ENCODE results near the gene PPP1R37. TPM values are rescaled to one million over a fixed set of nuclear protein-coding genes. Genes with fewer than 3 reads are reported as not detected.

Gene PPP1R37
- total RNA-seq, 2 experiments from 2014 or later: 12.7 to 13.1 TPM

GRCh38 chr19:45119582-45119981 is 26.6 kb downstream of the PPP1R37 start:
- Mint-ChIP-seq H3K27me3 (no peaks in the 10 kb centered on the region), H3K4me3 (no peak overlapping the region), H3K36me3 (no peaks in the 10 kb centered on the region), H3K27ac (no peak overlapping the region), H3K4me1 (ENCODE audit: low read depth) (peaks cover 54% of the 10 kb centered on the region), H3K9me3 (no peaks in the 10 kb centered on the region)
- intact Hi-C loops (cut with micrococcal nuclease): no loop called here
- DNase-seq: no peak
- POLR2A ChIA-PET: no interaction called here
- CTCF ChIA-PET: interaction anchor here (1.5 kb wide), 1 partner anchor 220 kb away, joined by 4 read pairs; no protein-coding TSS in a partner anchor

GRCh38 chr19:45121827-45122345 is 28.9 kb downstream of the PPP1R37 start:
- CTCF ChIA-PET: no interaction called here

GRCh38 chr19:45122832-45123231 is 29.9 kb downstream of the PPP1R37 start:
- H3K4me1 Mint-ChIP-seq (ENCODE audit: low read depth): peaks cover 32% of the 10 kb centered on the region
- no peak overlapping the region for H3K4me3 Mint-ChIP-seq

More at GRCh38 chr19:45121827-45122345, 28.9 kb downstream of the PPP1R37 start:
- Mint-ChIP-seq H3K9me3 (no peaks in the 10 kb centered on the region), H3K36me3 (no peaks in the 10 kb centered on the region), H3K27me3 (no peaks in the 10 kb centered on the region), H3K4me1 (ENCODE audit: low read depth) (peaks cover 40% of the 10 kb centered on the region), H3K27ac (no peak overlapping the region), H3K4me3 (no peak overlapping the region)
- intact Hi-C loops (cut with micrococcal nuclease): no loop called here
- POLR2A ChIA-PET: no interaction called here
- no peak for DNase-seq

GRCh38 chr19:45123440-45123850 is 30.5 kb downstream of the PPP1R37 start:
- no peaks in the 10 kb centered on the region for H3K36me3 Mint-ChIP-seq
- H3K4me1 Mint-ChIP-seq (ENCODE audit: low read depth): peaks cover 26% of the 10 kb centered on the region
- DNase-seq: no peak
- POLR2A ChIA-PET: no interaction called here
- H3K4me3 Mint-ChIP-seq: no peak overlapping the region
- CTCF ChIA-PET: no interaction called here
- intact Hi-C loops (cut with micrococcal nuclease): no loop called here
- no peaks in the 10 kb centered on the region for H3K9me3 Mint-ChIP-seq
- no peak overlapping the region for H3K27ac Mint-ChIP-seq
- no peaks in the 10 kb centered on the region for H3K27me3 Mint-ChIP-seq

More at GRCh38 chr19:45122832-45123231, 29.9 kb downstream of the PPP1R37 start:
- intact Hi-C loops (cut with micrococcal nuclease): no loop called here
- CTCF ChIA-PET: no interaction called here
- no peak for DNase-seq
- H3K27me3 Mint-ChIP-seq: no peaks in the 10 kb centered on the region
- H3K9me3 Mint-ChIP-seq: no peaks in the 10 kb centered on the region
- POLR2A ChIA-PET: no interaction called here
- H3K36me3 Mint-ChIP-seq: no peaks in the 10 kb centered on the region
- H3K27ac Mint-ChIP-seq: no peak overlapping the region

- CTCF ChIA-PET: interaction anchor here (2.9 kb wide), 1 partner anchor 32 kb away, joined by 20 read pairs; the partner anchor contains the start of gene PPP1R37
- no peak for DNase-seq
- no peak overlapping the region for H3K4me3 Mint-ChIP-seq
- H3K9me3 Mint-ChIP-seq: no peaks in the 10 kb centered on the region
- POLR2A ChIA-PET: no interaction called here
- no peaks in the 10 kb centered on the region for H3K27me3 Mint-ChIP-seq
- no peak overlapping the region for H3K27ac Mint-ChIP-seq
- intact Hi-C loops (cut with micrococcal nuclease): no loop called here
- no peaks in the 10 kb centered on the region for H3K36me3 Mint-ChIP-seq
- peaks cover 22% of the 10 kb centered on the region for H3K4me1 Mint-ChIP-seq (ENCODE audit: low read depth)
Measured at GRCh38 chr19:45124021-45124420, 31.0 kb downstream of the PPP1R37 start.

- intact Hi-C loops (cut with micrococcal nuclease): no loop called here
- Mint-ChIP-seq H3K27me3 (no peaks in the 10 kb centered on the region), H3K4me1 (ENCODE audit: low read depth) (peaks cover 19% of the 10 kb centered on the region)
Measured at GRCh38 chr19:45125360-45125759, 32.4 kb downstream of the PPP1R37 start.

GRCh38 chr19:45125975-45126493 is 33.1 kb downstream of the PPP1R37 start:
- ChIA-PET CTCF (interaction anchor here (0.6 to 2.9 kb wide), 16 partner anchors 8 to 236 kb away, joined by 3 to 20 read pairs (median 4); partner anchors contain the start of genes CLASRP and PPP1R37), POLR2A (interaction anchor here (1.5 kb wide), 1 partner anchor 34 kb away, joined by 6 read pairs; no protein-coding TSS in a partner anchor)

More at GRCh38 chr19:45125360-45125759, 32.4 kb downstream of the PPP1R37 start:
- Mint-ChIP-seq H3K27ac (no peak overlapping the region), H3K4me3 (no peak overlapping the region), H3K9me3 (no peaks in the 10 kb centered on the region), H3K36me3 (no peaks in the 10 kb centered on the region)
- POLR2A ChIA-PET: interaction anchor here (1.5 kb wide), 1 partner anchor 33 kb away, joined by 6 read pairs; no protein-coding TSS in a partner anchor
- no peak for DNase-seq
- CTCF ChIA-PET: interaction anchor here (0.7 to 2.9 kb wide), 10 partner anchors 11 to 86 kb away, joined by 3 to 20 read pairs (median 4); partner anchors contain the start of genes BLOC1S3, CLASRP, PPP1R37 and TRAPPC6A

GRCh38 chr19:45126654-45127053 is 33.7 kb downstream of the PPP1R37 start:
- H3K4me3 Mint-ChIP-seq: no peak overlapping the region
- ChIA-PET POLR2A (interaction anchor here (1.5 kb wide), 1 partner anchor 35 kb away, joined by 6 read pairs; no protein-coding TSS in a partner anchor), CTCF (interaction anchor here (0.6 to 2.9 kb wide), 12 partner anchors 9 to 236 kb away, joined by 3 to 20 read pairs (median 4); partner anchors contain the start of genes CLASRP and PPP1R37)
- no peaks in the 10 kb centered on the region for H3K36me3 Mint-ChIP-seq
- H3K9me3 Mint-ChIP-seq: no peaks in the 10 kb centered on the region
- no peak for DNase-seq
- H3K27ac Mint-ChIP-seq: no peak overlapping the region
- intact Hi-C loops (cut with micrococcal nuclease): loop anchor here (1.0 kb wide), 1 partner anchor 34 kb away; no protein-coding TSS in a partner anchor
- no peaks in the 10 kb centered on the region for H3K27me3 Mint-ChIP-seq
- peaks cover 12% of the 10 kb centered on the region for H3K4me1 Mint-ChIP-seq (ENCODE audit: low read depth)

More at GRCh38 chr19:45125975-45126493, 33.1 kb downstream of the PPP1R37 start:
- Mint-ChIP-seq H3K36me3 (no peaks in the 10 kb centered on the region), H3K27ac (no peak overlapping the region), H3K27me3 (no peaks in the 10 kb centered on the region), H3K4me3 (no peak overlapping the region), H3K9me3 (no peaks in the 10 kb centered on the region), H3K4me1 (ENCODE audit: low read depth) (peaks cover 17% of the 10 kb centered on the region)
- DNase-seq: peak; percentile 82
- intact Hi-C loops (cut with micrococcal nuclease): loop anchor here (1.0 kb wide), 1 partner anchor 34 kb away; no protein-coding TSS in a partner anchor

- H3K4me3 Mint-ChIP-seq: no peak overlapping the region
- H3K27me3 Mint-ChIP-seq: no peaks in the 10 kb centered on the region
- peaks cover 9% of the 10 kb centered on the region for H3K4me1 Mint-ChIP-seq (ENCODE audit: low read depth)
- no peaks in the 10 kb centered on the region for H3K36me3 Mint-ChIP-seq
- H3K9me3 Mint-ChIP-seq: no peaks in the 10 kb centered on the region
- intact Hi-C loops (cut with micrococcal nuclease): no loop called here
- ChIA-PET POLR2A (no interaction called here), CTCF (interaction anchor here (1.3 kb wide), 1 partner anchor 15 kb away, joined by 3 read pairs; no protein-coding TSS in a partner anchor)
- H3K27ac Mint-ChIP-seq: no peak overlapping the region
- DNase-seq: no peak
Measured at GRCh38 chr19:45128146-45128545, 35.2 kb downstream of the PPP1R37 start.

GRCh38 chr19:45128806-45129205 is 35.8 kb downstream of the PPP1R37 start:
- peaks cover 9% of the 10 kb centered on the region for H3K4me1 Mint-ChIP-seq (ENCODE audit: low read depth)

GRCh38 chr19:45130236-45130635 is 37.3 kb downstream of the PPP1R37 start:
- peaks cover 9% of the 10 kb centered on the region for H3K4me1 Mint-ChIP-seq (ENCODE audit: low read depth)
- no peaks in the 10 kb centered on the region for H3K36me3 Mint-ChIP-seq
- intact Hi-C loops (cut with micrococcal nuclease): no loop called here
- DNase-seq: no peak
- ChIA-PET POLR2A (no interaction called here), CTCF (no interaction called here)
- no peaks in the 10 kb centered on the region for H3K9me3 Mint-ChIP-seq
- no peak overlapping the region for H3K4me3 Mint-ChIP-seq
- no peak overlapping the region for H3K27ac Mint-ChIP-seq
- H3K27me3 Mint-ChIP-seq: no peaks in the 10 kb centered on the region

More at GRCh38 chr19:45128806-45129205, 35.8 kb downstream of the PPP1R37 start:
- H3K9me3 Mint-ChIP-seq: no peaks in the 10 kb centered on the region
- intact Hi-C loops (cut with micrococcal nuclease): no loop called here
- no peaks in the 10 kb centered on the region for H3K27me3 Mint-ChIP-seq
- no peak overlapping the region for H3K4me3 Mint-ChIP-seq
- no peak overlapping the region for H3K27ac Mint-ChIP-seq
- POLR2A ChIA-PET: no interaction called here
- no peak for DNase-seq
- CTCF ChIA-PET: interaction anchor here (1.3 kb wide), 1 partner anchor 16 kb away, joined by 3 read pairs; no protein-coding TSS in a partner anchor
- no peaks in the 10 kb centered on the region for H3K36me3 Mint-ChIP-seq

- Mint-ChIP-seq H3K4me1 (ENCODE audit: low read depth) (peaks cover 6% of the 10 kb centered on the region), H3K27ac (no peak overlapping the region), H3K27me3 (no peaks in the 10 kb centered on the region), H3K36me3 (no peaks in the 10 kb centered on the region), H3K4me3 (no peak overlapping the region), H3K9me3 (no peaks in the 10 kb centered on the region)
- intact Hi-C loops (cut with micrococcal nuclease): no loop called here
- peak; percentile 29 for DNase-seq
- POLR2A ChIA-PET: no interaction called here
- CTCF ChIA-PET: interaction anchor here (1.1 to 1.2 kb wide), 2 partner anchors 13 to 28 kb away, joined by 3 to 4 read pairs; no protein-coding TSS in a partner anchor
Measured at GRCh38 chr19:45130888-45131615, 38.1 kb downstream of the PPP1R37 start.
